ENCODE results near the gene SLC2A3.

Gene SLC2A3

GRCh38 chr12:7870335-7870734, 65.7 kb downstream of the SLC2A3 start:
- DNase-seq (ENCODE audit: low read depth), result no peak
- TF ChIP-seq CTCF (conservative IDR thresholded peaks at IDR 0.05; ENCODE audit: low read depth, low read length), result no peak
- H3K4me3 ChIP-seq (ENCODE audit: low read depth, low read length), result no peak overlapping the region

Data from choroid plexus epithelial cell (primary cell).